G401.6 (cell line): ENCODE results near the gene FRAS1.
"Not testable (repeated sequence)": the region's sequence is repeated elsewhere in the genome, so short reads cannot be mapped to it uniquely, and the experiment has no call there.

Experiments
- FAIRE-seq: peaks from 2 replicates; lab custom pipeline; 2012; peaks lifted over from hg19 to GRCh38; lab: Jason Lieb, UNC

The FRAS1 gene

DNA sequence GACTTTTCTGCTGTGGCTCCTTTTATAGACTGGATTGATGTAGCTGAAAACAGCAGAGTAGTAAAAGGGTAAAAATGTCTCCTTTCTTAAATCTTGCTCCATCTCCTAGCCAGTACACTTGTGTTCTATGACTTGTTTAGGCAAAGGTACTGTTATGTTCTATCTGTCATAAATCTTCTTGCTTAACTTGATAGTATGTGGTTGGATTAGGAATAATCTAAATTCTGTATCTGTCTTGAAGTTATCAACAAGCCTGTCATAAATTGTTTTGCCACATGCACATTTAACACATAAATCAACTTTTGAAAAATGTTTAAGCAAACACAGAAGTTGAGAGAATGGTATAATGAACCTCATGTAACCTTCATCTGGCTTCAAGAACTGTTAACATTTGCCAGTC lies 157.0 kb downstream of the FRAS1 start:
- FAIRE-seq = no peak

DNA sequence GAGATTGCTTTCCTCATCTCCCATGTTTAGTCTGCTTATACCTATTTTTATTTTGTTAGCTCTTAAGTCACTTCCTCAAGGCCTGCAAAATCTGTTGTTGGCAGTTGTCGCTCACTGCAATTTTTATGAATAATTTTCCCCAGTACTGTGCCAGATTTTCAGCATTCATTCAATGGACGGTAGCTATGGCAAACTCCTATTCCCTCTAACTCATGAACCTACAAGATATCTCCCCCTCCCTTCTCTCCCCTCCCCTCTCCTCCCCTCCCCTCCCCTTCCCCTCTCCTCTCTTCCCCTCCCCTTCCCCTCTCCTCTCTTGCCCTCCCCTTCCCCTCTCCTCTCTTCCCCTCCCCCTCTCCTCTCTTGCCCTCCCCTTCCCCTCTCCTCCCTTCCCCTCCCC lies 160.4 kb downstream of the FRAS1 start:
- FAIRE-seq = no peak

DNA sequence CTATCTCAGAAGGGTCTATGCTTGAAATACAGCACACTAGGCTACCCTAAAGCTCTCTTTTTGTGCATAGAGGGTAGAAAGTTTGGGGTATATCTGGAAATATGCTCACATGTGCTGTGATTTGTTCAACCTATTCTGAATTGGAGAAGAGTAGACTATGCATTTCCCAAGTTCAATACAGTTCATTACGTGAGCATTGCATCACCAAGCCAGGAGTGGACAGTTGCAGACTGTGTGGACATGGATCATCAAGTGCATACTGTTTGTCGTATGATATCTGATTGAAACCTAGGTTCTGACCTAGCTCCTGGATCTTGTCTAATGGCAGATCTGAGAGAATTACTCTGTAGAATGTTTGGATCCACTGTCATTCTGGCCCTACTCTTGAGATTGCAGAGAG lies 161.1 kb downstream of the FRAS1 start:
- FAIRE-seq = no peak

DNA sequence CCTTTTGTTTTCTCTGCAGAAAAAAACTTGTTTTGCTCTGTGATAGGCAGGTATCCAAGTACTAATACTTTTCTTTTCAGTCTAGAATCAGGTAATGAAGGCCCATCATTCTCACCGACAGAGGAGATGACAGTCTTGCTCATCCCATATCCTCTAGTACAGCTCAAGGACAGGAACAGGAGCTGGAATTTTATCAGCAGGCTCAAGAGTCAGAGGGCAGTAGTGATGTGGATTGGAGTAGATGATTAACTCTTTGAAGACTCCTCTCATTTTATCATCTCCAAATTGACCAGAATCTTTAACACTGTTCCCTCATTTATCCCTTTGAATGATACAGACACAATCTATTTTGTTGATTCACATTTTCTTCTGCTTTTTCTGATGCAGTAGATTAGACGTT lies 162.7 kb downstream of the FRAS1 start:
- no peak for FAIRE-seq

DNA sequence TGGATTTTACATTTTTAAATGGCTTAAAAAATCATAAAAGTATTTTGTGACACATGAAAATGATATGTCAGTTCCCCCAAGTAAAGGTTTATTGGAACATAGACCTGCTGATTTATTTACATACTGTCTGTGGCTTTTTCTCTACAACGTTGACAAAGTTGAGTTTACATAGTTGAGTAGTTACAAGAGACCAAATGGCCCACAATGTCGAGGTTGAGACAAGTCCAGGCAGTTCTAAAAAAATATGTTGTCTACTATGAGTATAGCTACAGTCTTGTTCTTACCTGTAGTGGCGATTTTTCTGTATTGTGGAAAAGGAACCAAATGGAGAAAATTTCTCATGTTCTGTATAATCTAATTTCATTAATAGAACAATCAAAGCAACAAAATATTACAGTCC lies 163.2 kb downstream of the FRAS1 start:
- no peak for FAIRE-seq

DNA sequence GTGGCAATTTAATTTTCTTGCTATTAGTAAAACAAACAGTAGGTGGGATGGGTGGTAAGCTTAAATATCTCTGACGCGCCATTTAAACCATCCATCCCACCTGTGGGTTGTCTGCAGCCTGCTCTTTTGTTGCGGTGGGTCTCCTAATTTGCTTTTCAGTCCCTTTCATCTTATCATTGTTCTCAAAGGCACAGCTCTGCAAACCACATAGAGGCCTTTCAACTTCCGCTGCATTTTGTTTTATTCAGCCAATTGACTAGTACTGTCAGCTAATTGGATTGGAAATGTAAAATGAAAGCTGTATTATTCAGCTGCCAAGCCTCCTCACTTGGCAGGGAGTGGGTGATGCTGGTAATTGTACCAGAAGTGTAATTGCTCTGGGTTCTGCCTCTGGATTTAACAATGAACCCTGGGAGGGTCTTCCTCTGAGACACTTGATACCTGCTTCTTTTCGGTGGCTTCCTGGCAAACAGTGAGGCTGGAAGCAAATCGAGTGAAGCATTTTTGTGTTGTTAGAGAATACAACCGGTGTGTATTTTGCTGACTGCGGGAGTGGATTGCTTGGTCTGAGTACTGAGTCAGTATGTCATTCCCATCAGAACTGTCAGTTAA lies 165.6 kb downstream of the FRAS1 start:
- no peak for FAIRE-seq

DNA sequence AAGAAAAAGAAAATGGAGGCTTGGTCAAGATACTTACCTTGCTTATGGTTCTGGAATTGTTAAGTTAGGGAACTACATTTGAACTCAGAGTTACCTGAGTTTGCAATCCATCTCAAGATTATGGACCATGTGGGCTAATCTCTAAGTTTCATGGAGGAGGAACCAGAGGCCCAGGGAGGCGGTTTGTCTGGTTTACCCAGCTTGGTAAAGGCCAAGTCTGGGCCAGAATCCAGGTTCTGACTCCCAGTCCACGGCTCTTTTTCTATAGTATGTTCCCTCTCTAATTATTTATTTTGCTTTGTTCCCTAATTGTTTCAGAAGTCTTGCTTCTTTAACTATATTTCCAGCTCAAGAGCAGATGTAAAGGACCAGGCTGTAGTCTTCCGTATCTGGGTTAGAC lies 168.1 kb downstream of the FRAS1 start:
- no peak for FAIRE-seq

DNA sequence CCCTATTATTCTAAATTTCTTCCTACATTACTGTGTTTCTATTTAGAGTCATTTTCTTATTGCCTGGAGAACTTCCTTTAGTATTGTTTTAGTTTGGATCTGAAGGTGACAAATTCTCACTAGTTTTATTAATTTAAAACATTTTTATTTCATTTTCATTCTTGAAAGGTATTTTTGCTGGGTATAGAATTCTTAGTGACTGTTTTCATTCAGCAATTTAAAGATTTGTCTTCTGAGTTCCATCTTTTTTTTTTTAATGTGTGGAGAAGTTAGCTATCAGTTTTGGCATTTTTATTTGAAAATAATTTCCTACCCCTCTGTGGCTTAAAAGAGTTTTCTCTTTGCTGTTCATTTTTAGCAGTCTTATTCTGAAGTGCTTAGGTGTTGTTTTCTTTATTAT lies 169.2 kb downstream of the FRAS1 start:
- no peak for FAIRE-seq

DNA sequence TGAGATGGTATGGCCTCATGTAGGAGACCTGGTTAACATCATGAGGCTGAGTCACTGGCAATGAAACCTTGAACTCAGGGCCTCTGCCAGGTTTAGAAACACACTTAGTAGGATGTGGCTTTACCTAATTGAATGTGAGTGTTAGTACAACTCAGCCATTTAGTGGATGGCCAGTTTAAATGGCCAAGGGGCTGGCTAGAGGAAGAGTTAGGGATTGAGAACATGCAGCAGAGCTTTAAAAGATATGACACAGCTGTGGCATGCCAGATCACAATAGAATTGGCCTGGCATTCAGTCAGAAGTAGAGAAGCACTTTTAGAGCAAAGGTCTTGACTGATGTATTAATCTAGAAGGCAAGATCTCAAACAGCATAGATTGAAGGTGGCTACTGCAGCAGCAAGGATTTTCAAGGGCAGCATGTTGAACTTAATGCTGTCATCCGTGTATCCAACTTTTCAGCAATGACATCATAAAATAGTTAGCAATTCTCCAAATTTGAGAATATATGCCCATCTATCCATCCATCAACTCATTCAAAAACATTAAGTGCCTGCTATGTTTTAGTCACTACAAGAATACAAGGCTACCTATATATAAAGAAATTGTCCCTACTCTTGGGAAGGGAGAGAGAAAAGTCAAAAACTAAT lies 170.4 kb downstream of the FRAS1 start:
- no peak for FAIRE-seq

DNA sequence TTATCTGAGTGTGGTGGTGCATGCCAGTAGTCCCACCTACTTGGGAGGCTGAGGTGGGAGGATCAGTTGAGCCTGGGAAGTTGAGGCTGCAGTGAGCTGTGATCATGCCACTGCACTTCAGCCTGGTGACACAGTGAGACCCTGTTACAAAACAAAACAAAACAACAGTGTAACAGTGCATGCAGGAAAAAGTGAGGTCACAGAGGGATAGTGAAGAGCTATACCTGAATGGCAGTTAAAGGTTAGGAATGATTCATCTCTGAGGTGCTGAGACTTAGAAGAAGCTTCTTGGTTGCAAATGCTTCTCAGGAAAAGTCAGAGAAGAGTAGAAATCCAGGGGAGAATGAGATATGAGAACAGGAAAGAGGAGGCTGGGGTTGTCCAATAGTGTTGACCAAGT lies 178.7 kb downstream of the FRAS1 start:
- FAIRE-seq = no peak

DNA sequence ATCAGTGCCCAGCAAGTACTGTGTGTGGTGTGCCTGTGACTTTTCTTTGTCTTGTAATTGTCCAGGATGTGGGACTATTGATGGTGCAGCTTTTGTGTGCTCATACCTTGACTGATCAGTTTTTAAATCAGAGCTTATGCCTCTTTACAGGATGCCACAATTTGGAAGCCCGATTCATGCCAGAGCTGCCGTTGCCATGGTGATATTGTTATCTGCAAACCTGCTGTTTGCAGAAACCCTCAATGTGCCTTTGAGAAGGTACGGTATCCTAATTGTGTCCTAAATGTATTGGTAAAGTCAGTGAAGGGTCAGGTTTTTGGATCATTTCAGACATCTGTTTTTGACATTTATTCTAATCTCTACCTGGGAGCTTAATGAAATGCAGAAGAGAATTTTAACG lies 180.2 kb downstream of the FRAS1 start:
- FAIRE-seq = no peak

DNA sequence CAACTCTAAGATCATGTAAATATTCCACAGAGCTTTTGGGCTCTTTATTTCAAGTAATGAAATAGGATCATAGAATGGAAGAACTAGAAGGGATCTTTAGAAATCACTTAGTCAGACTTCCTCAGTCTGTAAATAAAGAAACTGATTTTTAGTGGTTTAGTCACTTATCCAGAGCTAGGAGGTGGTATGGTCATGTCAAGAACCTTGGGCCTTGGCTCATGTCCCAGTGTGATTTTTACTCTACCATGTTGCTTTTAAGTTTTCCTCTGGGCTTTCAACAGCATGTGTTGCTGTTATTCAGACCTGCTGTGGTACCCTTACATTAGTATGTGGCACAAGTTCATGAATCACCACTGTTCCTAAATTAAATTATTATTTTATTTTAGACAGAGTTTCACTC lies 184.9 kb downstream of the FRAS1 start:
- FAIRE-seq = no peak

DNA sequence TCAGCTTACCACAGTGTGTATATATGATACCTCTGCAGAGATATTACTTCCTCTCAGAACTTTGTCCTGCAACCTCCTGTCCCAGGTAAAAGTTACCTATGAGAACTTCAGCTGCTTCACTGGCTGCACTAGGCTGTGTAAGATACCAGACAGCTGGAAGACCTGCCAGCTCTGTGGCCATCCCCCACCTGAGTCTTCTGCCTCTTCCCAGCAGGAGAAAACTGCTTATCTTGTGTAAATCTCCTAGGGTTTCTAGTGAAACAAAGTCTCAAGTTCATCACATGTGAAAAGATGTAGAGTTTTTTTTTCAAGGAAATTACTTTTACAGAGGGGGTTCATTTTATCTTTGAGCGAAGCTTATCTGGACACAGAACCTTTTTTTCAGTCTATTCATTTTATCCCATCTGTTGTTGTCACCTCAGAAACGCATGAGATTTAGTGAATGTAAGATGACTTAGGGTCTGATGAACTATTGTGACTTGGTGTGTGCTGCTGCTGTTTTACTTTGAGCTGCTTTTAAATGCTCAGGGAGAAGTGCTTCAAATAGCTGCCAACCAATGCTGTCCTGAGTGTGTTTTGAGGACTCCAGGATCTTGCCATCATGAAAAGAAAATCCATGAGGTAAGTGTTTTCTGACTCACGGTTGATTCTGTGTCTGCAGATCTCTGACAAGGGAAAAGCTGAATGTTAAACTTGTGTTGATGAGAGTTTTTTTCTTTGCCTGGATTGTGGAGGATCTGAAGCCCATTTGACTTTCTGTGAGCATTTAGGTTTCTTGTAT lies 187.8 kb downstream of the FRAS1 start:
- no peak for FAIRE-seq

DNA sequence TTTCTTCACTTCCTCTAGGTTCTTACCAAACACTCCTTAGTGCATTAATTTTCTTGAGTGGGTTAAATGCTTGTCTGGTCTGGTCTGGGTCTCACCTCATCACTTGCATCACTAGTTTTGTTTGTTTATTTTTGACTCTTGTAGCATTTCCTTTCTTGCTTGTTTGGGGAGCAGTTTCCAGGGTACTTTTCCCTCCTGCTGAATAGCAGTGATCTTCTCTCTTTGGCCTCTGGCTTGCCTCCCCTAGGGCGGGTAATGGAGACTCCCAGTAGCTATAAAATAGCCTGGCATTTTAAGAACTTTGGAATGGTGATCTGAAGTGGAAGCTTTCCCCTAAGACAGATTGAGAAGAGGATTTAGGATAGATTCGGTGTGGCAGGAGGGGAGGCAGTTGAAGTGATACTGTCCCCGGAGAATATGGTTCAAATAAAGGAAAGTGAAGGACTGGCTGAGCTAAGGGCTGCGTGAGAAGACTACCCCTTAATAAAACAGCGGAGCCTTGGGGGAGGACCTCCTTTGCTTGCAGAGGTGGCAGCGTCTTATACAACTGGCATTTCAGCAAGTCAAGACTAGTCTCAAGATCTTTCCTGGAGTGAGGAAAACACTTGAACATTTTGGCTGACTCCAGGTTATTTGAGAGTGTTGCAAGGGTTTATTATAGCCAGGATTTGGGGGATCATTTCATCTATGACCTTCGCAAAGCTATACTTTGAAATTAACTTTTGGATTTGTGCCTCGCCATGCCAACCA lies 190.6 kb downstream of the FRAS1 start:
- no peak for FAIRE-seq

DNA sequence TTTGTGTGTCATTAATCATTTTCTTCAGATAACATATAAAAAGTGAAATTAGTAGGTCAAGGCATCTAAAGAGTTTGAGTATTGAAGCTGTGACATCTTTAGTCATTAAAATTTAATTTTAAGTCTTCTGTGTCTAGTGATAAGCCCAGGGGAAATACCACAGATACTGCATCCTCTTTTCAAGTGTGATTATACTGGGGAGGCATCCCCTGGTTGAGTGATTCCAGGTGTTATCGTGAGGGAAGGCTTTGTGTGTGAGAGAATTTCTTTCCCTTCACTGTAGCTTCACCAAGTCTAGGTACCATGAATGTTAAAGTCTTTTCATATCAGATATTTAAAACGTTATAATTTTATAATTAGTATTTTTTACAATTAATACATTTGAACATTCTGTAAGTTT lies 193.4 kb downstream of the FRAS1 start:
- FAIRE-seq = no peak

DNA sequence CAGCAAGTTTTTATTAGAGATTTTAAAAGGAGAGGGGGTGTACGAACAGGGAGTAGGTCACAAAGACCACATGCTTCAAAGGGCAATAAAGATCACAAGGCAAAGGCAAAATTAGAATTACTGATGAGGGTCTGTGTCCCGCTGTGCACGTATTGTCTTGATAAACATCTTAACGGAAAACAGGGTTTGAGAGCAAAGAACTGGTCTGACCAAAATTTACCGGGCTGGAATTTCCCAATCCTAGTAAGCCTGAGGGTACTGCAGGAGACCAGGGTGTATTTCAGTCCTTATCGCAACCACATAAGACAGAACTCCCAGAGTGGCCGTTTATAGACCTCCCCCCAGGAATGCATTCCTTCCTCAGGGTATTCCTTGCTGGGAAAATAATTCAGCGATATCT lies 195.7 kb downstream of the FRAS1 start:
- not testable (repeated sequence) for FAIRE-seq

DNA sequence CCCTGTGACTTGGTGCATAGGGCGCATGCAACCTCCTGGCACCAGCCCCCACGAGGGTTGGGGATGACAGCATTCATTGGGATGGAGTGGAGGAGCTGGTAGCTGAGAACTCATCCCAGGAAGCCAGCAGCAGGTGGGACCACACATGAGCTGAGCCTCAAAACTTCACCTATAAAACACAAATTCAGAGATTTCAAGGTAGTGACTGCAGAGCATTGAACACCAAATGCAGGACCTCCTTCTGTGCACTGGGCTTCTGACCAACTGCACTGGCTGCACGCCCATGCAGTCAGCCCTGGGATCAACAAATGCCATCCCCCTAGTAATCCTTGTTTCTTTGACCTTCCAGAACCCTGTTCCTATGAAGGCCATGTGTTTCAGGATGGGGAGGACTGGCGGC lies 197.8 kb downstream of the FRAS1 start:
- no peak for FAIRE-seq

DNA sequence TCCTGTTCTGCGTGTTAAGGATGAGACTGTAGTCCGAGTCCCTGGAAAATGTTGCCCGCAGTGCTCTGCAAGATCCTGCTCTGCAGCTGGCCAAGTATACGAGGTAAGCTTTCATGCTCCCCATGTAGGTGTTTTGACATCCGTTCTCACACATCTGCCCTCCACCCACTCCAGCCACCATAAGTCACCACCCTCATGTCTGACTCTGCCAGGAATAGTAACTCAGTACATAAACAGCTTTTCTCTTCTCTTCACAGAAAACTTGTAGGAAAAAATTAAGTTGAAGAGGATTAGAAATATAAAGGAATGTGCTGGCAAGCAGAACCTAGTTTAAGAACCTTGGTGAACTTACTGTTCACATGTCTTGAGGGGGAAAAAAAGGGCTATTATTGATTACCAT lies 207.9 kb downstream of the FRAS1 start:
- FAIRE-seq = no peak

DNA sequence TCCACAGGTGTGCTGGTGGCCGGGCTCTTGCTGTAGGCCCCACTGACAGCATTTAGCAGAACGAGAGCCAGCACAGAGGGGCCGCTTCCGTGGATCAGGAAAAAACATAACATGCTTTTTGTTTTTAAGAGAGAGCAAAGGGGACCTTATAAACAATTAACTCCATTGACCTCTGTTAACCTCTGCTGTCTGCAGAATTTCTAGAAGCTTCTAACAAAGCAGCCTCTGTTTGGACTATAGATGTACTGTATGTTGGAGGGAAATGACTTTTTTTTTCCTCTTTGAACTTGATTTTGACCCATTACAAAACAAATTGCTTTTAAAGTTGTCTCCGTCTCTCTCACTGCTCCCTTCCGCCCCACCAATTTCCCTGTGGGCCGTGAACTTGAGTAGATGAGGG lies 210.7 kb downstream of the FRAS1 start:
- no peak for FAIRE-seq

DNA sequence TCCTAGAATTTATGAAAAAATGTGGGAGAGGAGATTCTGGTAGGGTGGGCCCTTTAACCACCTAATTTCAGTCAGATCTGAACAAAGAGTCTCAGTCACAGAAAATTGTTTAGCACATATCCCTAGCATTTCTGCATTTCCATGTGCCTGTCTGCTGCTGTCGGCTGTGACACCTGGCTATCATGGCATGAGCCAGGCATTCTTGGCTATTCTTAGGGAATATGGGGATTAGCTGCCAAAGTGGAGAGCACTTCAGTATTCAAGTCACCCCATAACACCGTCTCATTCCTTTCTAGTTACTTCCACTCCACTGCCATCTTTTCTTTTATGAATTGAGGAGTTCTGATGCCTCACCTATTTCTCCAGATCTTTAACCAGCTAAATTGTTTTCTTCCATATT lies 211.5 kb downstream of the FRAS1 start:
- no peak for FAIRE-seq

DNA sequence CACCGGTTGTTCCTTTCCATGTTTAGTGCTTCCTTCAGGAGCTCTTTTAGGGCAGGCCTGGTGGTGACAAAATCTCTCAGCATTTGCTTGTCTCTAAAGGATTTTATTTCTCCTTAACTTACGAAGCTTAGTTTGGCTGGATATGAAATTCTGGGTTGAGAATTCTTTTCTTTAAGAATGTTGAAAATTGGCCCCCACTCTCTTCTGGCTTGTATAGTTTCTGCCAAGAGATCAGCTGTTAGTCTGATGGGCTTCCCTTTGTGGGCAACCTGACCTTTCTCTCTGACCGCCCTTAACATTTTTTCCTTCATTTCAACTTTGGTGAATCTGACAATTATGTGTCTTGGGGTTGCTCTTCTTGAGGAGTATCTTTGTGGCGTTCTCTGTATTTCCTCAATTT lies 218.3 kb downstream of the FRAS1 start:
- FAIRE-seq = not testable (repeated sequence)

DNA sequence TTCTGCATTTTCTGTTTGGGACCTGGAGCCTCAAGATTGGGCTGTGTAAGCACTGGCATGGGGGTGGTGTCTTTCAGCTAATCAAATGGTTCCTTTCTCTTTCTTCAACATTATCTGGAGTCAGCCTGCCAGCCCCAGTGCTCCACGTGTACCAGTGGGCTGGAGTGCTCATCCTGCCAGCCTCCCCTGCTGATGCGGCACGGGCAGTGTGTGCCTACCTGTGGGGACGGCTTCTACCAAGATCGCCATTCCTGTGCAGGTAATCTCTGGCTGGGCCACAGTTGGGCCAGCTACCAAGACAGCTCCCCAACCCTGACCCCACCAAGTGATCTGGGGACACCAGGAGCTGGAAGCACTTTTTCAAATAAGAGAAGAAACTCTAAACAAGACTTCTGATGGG lies 229.2 kb downstream of the FRAS1 start:
- no peak for FAIRE-seq

DNA sequence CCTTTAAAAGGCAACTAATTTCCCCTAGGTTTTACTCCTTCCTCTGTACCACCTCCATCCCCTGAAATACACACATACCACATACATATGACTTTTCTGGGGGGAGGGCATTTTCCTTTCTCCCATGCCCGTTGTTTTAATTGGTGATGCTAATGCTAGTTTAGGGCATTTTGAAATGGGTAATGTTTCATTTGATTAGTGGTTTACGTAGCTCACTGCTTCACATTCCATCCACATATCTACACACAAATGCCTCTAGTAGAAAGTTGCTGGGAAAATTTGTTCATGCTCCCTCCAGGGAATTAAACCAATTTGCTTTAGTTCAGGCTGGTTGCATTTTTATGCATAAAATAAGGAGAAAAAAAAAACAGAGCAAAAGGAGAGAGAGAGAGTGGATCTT lies 231.2 kb downstream of the FRAS1 start:
- FAIRE-seq = no peak
